Measurements from ENCODE around the gene TRPM2.
"Not testable (repeated sequence)": the region's sequence is repeated elsewhere in the genome, so short reads cannot be mapped to it uniquely, and the experiment has no call there.

TRPM2 gene

GRCh38 chr21:44338971-44339910 lies 14.2 kb upstream of the TRPM2 start, which contains the start of gene CFAP410:
CFAP410 (minus strand) TSS chr21:44339390; CDS start chr21:44339194, 196 bp downstream.
- peak; percentile 95 for DNase-seq (ENCODE audit: low read depth)
- H3K4me3 ChIP-seq (ENCODE audit: low read depth, low read length), result peak within 1 kb of the TSS; percentile 87
- TF ChIP-seq MYC (IDR thresholded peaks at IDR 0.05; ENCODE audit: low read depth, low read length), result peak; percentile 92
- TF ChIP-seq POLR2A (IDR thresholded peaks at IDR 0.05; ENCODE audit: extremely low read depth, insufficient read length), result peak; percentile 94
- TF ChIP-seq CTCF (IDR thresholded peaks at IDR 0.05; ENCODE audit: low read depth, low read length), result no peak
- peak; percentile 77 for TF ChIP-seq MAX (IDR thresholded peaks at IDR 0.05; ENCODE audit: low read depth, low read length)

GRCh38 chr21:44341726-44342458 lies 11.5 kb upstream of the TRPM2 start:
- DNase-seq (ENCODE audit: low read depth); H3K4me3 ChIP-seq (ENCODE audit: low read depth, low read length): not testable (repeated sequence)

- H3K4me3 ChIP-seq (ENCODE audit: low read depth, low read length); DNase-seq (ENCODE audit: low read depth): not testable (repeated sequence)
Observed at GRCh38 chr21:44342981-44343380, 10.4 kb upstream of the TRPM2 start.

- no peak overlapping the region for H3K4me3 ChIP-seq (ENCODE audit: low read depth, low read length)
- TF ChIP-seq POLR2A (IDR thresholded peaks at IDR 0.05; ENCODE audit: extremely low read depth, insufficient read length) (no peak), MAX (IDR thresholded peaks at IDR 0.05; ENCODE audit: low read depth, low read length) (no peak), MYC (IDR thresholded peaks at IDR 0.05; ENCODE audit: low read depth, low read length) (no peak)
- no peak for DNase-seq (ENCODE audit: low read depth)
Observed at GRCh38 chr21:44344541-44345183, 8.8 kb upstream of the TRPM2 start.

GRCh38 chr21:44345495-44345894 lies 7.9 kb upstream of the TRPM2 start:
- H3K4me3 ChIP-seq (ENCODE audit: low read depth, low read length), result no peak overlapping the region
- no peak for DNase-seq (ENCODE audit: low read depth)
- no peak for TF ChIP-seq POLR2A (IDR thresholded peaks at IDR 0.05; ENCODE audit: extremely low read depth, insufficient read length)

GRCh38 chr21:44347911-44348451 lies 5.4 kb upstream of the TRPM2 start:
- peak; percentile 6 for DNase-seq (ENCODE audit: low read depth)
- no peak for TF ChIP-seq MAX (IDR thresholded peaks at IDR 0.05; ENCODE audit: low read depth, low read length)
- no peak for TF ChIP-seq POLR2A (IDR thresholded peaks at IDR 0.05; ENCODE audit: extremely low read depth, insufficient read length)
- TF ChIP-seq MYC (IDR thresholded peaks at IDR 0.05; ENCODE audit: low read depth, low read length), result no peak
- TF ChIP-seq CTCF (IDR thresholded peaks at IDR 0.05; ENCODE audit: low read depth, low read length), result no peak
- H3K4me3 ChIP-seq (ENCODE audit: low read depth, low read length), result no peak overlapping the region

GRCh38 chr21:44348861-44349260 lies 4.6 kb upstream of the TRPM2 start:
- TF ChIP-seq MYC (IDR thresholded peaks at IDR 0.05; ENCODE audit: low read depth, low read length), result no peak
- TF ChIP-seq CTCF (IDR thresholded peaks at IDR 0.05; ENCODE audit: low read depth, low read length), result no peak
- no peak for TF ChIP-seq MAX (IDR thresholded peaks at IDR 0.05; ENCODE audit: low read depth, low read length)
- no peak for TF ChIP-seq POLR2A (IDR thresholded peaks at IDR 0.05; ENCODE audit: extremely low read depth, insufficient read length)
- H3K4me3 ChIP-seq (ENCODE audit: low read depth, low read length), result no peak overlapping the region
- no peak for DNase-seq (ENCODE audit: low read depth)

Measured in NB4 (cell line).